ENCODE measurements around the gene STXBP5L.
"Not testable (repeated sequence)": the region's sequence is repeated elsewhere in the genome, so short reads cannot be mapped to it uniquely, and the experiment has no call there.

STXBP5L gene

DNA sequence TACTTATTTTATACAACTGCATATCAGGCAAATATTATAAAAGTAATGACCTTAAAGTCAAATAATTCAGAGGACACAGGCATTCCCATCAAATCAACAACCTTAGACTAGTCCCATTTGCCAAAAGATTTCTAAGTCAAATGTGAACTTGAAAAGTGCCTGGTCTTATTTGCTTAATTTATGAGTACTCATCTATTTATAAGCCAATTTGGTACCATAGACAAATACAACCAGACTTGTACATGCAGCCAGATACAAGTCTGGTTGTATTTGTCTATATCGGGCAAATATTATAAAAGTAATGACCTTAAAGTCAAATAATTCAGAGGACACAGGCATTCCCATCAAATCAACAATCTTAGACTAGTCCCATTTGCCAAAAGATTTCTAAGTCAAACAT, 322.2 kb downstream of the STXBP5L start:
- not testable (repeated sequence) for DNase-seq (ENCODE audit: low read depth in 2 of 2)

DNA sequence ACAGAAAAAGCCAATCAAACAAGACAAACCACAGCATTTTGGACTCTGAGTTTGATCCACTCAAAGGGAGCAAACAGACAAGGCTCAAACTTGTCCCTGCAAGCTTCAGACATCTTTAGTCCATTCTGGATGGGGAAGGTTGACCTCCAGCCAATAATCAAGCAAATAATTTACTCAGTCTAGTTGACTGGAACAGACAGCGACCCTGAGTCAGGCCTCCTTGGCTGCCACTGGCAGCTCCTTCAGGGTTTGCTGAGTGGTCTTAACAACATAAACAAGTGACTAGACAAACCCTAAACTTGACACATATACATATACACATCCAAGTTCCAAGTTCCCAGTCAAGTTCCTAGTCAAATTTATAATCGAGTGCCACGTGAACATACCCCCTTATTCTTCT, 323.9 kb downstream of the STXBP5L start:
- no peak for DNase-seq (ENCODE audit: low read depth in 2 of 2)

DNA sequence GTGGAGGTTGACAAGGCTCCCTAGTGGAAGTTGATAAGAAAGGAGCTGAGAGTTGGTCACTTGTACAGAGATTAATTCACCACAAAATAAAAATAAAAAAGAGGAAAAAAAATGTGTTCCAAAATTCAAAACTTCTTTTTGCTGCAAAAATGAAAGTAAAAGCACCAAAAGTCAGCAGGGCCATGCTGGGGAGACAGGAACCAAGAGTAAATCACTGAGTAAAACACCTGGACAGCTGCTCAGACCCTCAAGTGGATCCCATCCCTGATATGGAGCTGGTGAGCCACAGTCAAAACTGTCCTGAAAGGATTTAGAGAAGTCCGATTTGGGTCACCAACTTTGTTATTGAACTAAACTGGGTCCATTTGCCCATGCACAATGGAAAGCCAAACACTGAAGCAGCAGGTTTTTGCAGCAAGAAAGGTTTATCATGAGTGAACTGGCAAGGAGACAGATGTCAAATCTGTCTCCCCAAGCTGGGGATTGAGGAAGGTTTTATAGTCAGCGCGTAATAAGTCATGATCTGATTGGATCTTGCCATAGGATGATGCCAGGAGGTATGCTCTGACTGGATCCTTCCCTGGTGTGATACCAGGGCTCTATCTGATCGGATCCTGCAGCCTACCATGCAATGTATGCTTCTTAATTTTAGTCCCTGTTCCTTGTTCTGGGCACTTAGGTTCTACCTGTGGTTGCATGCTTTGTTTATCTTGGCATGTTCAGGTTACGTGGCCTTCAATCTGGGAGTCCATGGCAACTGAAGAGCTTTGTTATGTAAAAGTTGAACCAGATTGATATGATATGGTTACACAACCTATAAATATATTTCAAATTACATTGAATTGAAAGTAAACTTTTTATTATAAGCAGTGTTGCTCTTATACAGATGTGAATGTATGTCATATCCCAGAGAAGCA, 324.6 kb downstream of the STXBP5L start:
- no peak for DNase-seq (ENCODE audit: low read depth in 2 of 2)

DNA sequence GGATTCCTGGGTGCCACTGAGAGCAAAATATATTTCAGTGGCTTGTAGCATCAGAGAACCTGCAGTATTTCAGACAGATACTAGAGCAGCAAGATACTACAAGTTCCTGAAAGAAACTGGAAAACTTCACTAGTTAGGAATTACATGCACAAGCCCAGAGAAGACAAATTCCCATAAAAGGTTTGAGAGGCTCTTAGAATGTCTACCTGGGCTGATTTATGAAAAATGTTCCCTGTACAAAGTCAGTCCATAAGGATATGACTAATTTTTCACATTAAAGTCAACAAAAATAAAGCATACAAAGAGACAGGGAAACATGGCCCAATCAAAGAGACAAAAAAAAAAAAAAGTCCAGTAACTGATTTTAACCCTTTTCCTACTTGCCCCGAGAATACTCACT, 335.2 kb downstream of the STXBP5L start:
- no peak for DNase-seq (ENCODE audit: low read depth in 2 of 2)

DNA sequence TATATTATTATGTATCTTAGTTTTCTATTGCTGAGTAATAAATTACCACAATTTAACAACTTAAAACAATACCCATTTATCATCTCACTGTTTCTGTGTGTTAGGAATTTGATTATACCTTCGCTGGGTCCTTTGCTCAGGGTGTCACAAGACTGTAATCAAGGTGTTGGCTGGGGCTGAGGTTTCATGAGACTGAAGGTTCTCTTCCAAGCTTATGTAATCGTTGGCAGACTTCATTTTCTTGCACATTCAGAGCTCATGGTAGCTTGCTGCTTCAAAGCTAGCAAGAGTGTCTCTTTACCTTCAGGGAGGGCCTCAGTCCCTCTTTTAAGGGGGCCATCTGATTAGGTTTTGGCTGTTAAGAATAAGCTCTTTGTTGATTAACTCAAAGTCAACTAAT, 344.7 kb downstream of the STXBP5L start:
- DNase-seq (ENCODE audit: low read depth in 2 of 2), result no peak

DNA sequence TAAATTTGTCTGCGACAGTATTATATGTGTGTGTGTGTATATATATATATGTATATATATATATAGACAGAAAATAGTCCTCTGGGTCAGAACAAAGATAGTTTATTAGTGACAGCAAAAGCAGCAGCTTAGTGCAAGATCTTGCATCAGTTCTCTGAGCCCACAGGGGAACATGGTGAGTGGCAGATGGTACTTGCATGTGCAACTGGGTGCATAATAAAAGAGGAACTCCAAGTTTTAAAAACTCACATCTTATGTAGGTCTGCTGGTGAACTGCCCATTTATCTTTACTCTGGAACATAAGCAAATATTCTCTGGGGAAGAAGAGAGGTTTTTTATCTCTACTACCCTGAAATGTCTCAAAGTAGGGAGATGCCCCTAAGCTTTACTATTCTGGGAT, 361.4 kb downstream of the STXBP5L start:
- DNase-seq (ENCODE audit: low read depth in 2 of 2), result no peak

DNA sequence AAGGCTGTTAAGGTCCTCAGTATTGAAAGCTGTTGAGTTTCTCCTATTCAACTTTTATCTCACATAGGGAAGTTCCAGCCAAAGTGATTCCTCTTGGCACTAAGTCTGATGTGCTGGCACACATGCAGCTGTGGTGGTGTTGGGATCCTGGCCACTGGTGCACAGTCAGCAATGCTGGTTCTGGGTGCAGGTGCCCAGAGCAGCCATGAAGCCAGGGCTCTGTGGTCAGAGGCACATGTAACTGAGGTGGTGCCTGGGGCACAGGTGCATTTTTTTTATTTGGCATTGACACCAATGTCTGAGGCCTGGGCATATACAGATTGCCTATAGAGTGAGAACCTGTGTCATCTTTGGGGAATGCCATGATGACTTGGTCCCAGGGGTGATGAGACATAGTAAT, 366.4 kb downstream of the STXBP5L start:
- no peak for DNase-seq (ENCODE audit: low read depth in 2 of 2)

DNA sequence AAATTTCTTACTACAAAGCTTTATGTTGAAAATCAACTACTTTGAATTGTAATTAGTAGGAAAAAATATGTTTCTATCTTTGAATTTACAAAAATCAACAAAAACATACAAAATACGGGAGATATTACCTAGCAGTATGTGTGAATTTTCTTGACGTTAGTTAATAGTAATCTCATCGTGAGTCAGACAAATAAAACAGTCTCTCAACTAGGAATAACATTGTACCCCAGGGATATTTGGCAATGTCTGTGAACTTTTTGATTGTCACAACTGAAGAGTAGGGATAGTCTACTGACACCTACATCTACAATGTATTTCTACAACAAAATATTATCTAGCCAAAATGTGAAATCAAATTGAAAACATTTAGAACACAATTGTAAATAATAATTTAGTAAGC, 387.4 kb downstream of the STXBP5L start:
- DNase-seq (ENCODE audit: low read depth in 2 of 2), result no peak

DNA sequence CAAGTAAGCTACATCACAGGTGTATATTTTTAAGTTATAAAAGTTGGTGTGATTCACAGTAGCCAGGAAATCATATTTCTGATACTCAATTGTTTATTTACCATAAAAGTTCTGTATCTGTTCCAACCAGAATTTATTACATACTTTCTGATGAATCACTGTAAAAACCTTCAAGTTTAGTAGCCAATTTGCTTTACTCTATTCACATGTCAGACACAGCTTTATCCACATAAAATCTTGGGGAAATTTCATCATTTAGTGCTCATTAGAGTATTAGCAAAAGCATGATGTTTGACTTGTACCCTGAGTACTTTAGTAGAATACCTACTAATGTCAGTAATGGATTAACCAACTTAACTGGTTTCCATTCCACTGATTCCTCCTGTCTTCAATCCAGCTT, 388.0 kb downstream of the STXBP5L start:
- DNase-seq (ENCODE audit: low read depth in 2 of 2), result no peak

DNA sequence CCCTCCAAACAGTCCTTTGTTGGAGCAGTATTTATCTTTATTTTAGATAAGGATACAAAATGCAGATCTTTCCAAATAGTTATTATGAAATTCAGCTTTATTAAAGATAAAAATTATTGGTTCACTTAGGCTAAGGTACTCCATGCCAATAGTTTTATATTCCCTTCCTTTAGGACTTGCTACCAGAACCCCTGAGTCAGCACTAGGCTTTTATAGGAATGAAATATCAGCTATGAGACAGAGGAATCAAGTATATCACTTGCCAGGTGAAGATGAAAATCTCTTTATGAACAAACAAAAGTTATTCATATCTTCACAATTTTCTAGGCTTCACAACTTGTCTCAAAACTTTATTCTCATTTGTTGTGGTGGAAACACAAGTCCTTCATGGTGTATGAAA, 416.3 kb downstream of the STXBP5L start:
- DNase-seq (ENCODE audit: low read depth in 2 of 2), result no peak

DNA sequence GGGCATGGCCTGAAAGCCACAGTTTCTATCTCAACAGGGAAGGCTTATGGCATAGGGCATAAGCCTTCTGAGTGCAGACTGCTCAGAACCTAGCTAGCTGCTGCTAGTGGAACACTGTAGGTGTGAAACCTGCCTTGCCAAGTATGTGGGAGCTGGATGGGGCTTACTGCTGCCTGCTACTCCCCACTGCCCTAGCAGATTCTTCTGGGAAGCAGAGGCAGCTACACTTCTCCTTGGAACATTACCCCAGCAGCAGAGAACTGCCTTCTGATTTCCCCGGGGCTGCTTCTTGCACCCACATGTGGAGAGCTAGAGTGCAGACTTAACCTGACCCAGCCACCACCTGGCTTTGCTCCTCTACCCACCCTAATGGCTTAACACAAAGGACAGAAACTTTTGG, 422.1 kb downstream of the STXBP5L start:
- no peak for DNase-seq (ENCODE audit: low read depth in 2 of 2)

DNA sequence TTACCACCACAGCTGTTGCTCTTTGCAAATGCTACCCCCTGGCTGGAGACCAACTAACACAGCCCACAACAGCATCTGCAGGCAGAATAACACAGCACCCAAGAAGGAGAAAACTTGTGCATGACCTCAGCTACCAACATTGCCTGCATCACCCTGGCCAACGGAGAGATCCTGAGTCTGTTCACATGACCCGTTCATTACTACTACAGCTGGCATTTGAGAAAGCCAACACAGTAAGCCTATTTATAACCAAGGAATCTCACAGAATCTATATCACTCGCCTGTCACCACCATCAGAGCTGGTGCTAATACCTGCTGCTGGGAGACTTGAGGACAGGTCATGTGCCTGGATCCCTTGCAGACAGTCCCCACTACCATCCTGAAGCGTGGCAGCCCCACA, 422.6 kb downstream of the STXBP5L start:
- DNase-seq (ENCODE audit: low read depth in 2 of 2), result no peak

DNA sequence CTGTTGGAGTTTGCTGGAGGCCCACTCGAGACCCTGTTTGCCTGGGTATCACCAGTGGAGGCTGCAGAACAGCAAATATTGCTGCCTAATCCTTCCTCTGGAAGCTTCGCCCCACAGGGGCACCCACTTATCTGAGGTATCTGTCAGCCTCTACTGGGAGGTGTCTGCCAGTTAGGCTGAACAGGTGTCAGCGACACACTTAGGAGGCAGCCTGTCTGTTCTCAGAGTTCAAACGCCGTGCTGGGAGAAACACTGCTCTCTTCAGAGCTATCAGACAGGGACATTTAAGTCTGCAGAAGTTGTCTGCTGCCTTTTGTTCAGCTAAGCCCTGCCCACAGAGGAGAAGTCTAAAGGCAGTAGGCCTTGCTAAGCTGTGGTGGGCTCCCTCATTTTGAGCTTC, 448.0 kb downstream of the STXBP5L start:
- not testable (repeated sequence) for DNase-seq (ENCODE audit: low read depth in 2 of 2)

DNA sequence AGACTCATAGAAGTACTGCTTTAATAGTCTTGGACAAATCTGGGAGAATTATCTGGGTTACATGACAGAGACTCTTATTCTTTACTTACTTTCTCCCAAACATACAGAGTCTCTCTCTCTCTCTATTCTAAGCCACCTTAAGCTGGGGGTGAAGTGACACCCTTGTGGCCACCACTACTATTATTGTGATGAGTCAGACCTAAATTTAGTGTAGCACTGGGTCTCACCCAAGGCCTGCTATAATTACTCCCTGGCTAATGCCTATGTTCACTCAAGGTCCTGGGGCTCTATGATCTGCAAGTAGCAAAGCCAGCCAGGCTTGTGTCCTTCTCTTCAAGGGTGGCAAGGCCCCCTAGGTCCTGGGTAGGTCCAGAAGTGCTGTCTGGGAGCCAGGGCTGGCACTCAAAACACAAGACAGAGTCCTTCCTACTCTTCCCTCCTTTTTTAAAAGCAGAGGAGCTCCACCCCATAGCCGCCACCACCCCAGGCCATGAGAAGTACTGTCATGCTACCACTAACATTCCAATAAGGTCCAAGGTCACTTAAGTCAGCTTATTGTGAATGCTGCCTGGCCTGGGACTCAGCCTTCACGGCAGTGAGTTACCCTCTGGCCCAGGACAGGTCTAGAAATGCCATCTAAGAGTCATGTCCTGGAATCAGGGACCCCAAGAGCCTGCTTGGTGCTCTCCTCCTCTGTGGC, 454.2 kb downstream of the STXBP5L start:
- no peak for DNase-seq (ENCODE audit: low read depth in 2 of 2)

DNA sequence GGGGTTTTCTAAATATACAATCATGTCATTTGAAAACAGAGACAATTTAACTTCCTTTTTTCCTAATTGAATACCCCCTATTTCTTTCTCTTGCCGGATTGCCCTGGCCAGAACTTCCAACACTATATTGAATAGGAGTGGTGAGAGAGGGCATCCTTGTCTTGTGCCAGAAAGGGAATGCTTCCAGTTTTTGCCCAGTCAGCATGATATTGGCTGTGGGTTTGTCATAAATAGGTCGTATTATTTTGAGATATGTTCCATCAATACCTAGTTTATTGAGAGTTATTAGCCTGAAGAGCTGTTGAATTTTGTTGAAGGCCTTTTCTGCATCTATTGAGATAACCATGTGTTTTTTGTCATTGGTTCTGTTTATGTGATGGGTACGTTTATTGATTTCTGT, 480.3 kb downstream of the STXBP5L start:
- DNase-seq (ENCODE audit: low read depth in 2 of 2), result not testable (repeated sequence)

DNA sequence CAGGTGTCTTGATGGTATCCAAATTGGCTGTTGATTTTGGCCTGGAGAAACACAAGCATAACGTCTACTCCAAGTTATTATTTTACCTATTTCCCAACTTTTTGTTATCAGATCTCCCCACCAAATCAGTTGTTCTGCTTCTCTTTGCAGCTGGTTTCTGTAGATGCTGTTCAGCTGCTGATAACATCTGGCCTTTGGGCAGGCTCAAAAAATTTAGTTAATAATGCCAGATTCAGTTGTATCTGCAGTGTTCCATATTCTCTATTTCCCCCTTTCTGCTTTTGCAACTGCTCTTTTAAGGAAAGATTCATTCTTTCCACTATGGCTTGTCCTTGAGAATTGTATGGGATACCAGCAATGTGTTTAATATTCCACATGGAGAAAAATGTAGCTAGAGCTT, 488.0 kb downstream of the STXBP5L start:
- not testable (repeated sequence) for DNase-seq (ENCODE audit: low read depth in 2 of 2)

DNA sequence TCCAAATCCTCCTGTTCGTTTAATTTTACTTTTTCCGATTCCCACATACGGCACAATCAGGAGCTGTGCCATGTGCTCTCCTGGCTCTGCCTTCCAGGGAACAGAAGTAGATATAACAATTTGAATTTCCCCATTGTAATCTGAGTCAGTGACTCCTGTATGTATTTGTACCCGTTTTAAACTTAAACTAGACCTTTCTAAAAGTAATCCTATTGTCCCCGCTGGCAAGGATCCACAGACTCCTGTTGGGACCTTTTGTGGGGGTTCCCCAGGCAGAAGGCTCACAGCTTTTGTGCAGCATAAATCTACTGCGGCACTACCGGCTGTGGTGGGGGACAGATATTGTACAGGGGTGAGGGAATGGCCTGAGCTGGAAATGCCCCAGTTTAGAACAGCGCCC, 490.0 kb downstream of the STXBP5L start:
- DNase-seq (ENCODE audit: low read depth in 2 of 2), result not testable (repeated sequence)

DNA sequence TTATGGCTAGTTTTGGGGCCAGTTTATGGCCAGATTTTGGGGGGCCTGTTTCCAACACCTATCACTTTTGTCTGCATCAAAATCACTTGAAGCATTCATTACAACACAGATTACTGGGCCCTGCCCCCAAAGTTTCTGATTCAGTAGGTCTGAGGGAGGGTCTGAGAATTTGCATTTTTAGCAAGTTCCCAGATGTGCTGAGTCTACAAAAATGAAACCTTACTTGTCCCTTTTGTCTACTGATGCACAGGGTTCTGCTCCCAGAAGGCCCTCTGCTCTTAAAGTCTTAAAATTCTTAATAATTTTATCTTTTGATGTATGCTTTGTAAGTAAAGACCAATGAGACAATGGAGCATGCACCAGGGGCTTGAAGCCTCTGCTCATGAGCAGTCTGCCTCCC, 491.8 kb downstream of the STXBP5L start:
- no peak for DNase-seq (ENCODE audit: low read depth in 2 of 2)

DNA sequence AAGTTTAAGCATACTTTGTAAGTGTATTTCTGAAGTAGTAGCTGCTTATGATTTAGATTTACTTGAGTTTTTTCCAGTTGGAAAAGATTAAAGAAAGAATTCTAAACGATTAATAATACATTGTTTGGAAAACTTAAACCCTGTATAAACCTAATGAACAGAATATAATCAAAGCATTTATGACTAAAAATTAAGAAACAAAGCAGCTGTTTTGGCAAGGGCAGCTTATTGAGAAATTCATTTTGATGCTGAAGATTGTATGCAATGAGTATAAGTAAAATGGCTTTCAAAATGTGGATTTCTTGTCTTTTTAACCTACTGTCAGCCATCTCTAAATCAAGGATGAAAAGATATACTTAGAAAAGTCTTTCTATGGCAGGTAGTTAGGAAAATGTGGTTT, 497.6 kb downstream of the STXBP5L start:
- no peak for DNase-seq (ENCODE audit: low read depth in 2 of 2)

DNA sequence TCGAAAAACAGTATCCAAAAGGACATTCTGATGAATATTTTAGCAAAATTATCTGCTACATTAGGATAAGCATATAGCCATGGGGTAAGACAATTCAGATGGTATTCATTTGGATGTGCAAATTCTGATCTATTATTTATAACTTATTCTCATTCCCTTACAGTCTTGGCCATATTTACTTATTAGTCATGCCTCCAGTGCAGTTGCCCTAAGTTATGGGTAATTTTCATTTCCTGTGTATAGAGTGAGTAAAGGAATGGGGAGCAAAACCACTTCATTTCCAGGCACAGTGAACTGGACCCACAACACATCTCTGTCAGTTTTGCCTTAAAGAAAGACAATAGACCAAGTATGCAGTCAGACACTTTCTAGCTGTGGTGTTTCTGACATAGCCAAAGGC, 503.5 kb downstream of the STXBP5L start:
- no peak for DNase-seq (ENCODE audit: low read depth in 2 of 2)

DNA sequence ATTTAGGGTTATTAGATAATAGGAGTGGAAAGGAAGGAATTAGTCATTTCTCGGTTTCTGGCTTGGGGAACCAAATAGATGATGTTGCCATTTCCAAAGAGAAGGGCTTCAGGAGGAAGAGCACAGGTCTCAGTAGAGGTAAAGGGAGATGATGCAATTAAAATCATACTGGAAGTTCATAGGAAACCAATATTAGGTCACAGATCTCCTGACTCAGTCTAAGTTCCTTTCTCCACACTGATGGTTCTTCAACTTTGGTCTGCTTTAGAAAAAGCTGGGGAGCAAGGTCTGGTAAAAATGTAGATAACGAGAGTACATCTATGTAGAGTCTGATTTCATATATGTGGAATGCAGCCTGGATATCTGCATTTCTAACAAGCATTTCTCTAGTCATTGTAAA, 506.9 kb downstream of the STXBP5L start:
- DNase-seq (ENCODE audit: low read depth in 2 of 2), result no peak

DNA sequence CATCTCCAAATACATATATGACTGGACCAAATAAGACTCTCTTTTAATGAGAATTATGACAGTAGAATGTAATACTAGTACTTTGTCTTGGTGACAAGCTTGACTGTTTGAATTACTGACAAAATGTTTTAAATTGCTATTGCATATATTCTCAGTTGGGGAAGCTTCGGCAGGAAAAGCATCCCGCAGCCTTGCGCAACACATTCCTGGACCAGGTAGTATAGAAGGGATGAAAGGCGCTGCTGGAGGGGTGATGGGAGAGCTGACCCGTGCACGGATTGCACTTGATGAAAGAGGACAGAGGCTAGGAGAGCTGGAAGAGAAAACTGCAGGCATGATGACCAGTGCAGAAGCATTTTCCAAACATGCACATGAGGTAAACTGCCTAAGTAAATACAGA, 510.2 kb downstream of the STXBP5L start:
- no peak for DNase-seq (ENCODE audit: low read depth in 2 of 2)

DNA sequence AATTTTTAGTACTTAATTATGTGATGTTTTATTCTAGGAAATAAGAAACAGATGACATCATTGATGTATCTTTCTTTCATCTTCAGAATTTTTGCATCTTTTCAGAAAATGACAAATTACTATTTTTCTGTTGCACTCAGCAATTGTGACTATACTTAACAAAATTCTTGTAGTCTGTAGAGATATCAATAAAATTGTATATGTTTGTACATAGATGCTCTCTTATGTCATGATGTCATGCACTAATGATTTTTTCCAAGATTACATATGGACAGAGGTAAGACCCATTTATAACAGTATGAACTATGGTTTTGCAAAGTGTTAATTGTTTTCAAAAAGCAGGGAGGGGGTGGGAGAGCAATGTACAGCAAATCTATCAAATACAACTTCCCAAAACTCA, 516.5 kb downstream of the STXBP5L start:
- DNase-seq (ENCODE audit: low read depth in 2 of 2), result no peak

Data from stimulated activated CD4-positive, alpha-beta T cell treated with anti-CD3 and anti-CD28 coated beads, Interleukin-1b, Interleukin-23, amount 100 ng/mL, for 4 hours (primary cell).